KOPT-K1 (cell line): Measurements from ENCODE around the gene GAD2.

ENCODE experiments used
- H3K27ac ChIP-seq: fragments of 200-600 bp; sonication (generic); 2 replicates; pipeline ENCODE4 v1.5.1; 2016; ENCODE audit warnings: antibody characterized with exemption, mild to moderate bottlenecking, low read depth, low read length; ENCODE audit not compliant: poor library complexity, severe bottlenecking
- H3K36me3 ChIP-seq: fragments of 200-600 bp; sonication (generic); 2 replicates; pipeline ENCODE4 v1.5.1; 2017; ENCODE audit warnings: antibody characterized with exemption, mild to moderate bottlenecking, low read length, moderate library complexity; ENCODE audit not compliant: insufficient read depth
- H3K9me3 ChIP-seq: fragments of 200-600 bp; sonication (generic); 2 replicates; pipeline ENCODE4 v1.5.1; 2017; ENCODE audit warnings: antibody characterized with exemption, low read length, mild to moderate bottlenecking; ENCODE audit not compliant: insufficient read depth, poor library complexity, severe bottlenecking

The GAD2 gene

GRCh38 chr10:26214551-26215395, 1.8 kb upstream of the GAD2 start:
- Histone ChIP-seq H3K27ac (peak overlapping the region; percentile 1), H3K9me3 (peaks cover 25% of the 10 kb centered on the region), H3K36me3 (no peaks in the 10 kb centered on the region)

GRCh38 chr10:26215396-26215934, 1.1 kb upstream of the GAD2 start:
- no peaks in the 10 kb centered on the region for H3K36me3 ChIP-seq
- H3K9me3 ChIP-seq = peaks cover 25% of the 10 kb centered on the region
- H3K27ac ChIP-seq = no peak overlapping the region

GRCh38 chr10:26215935-26216584, 514 bp upstream of the GAD2 start:
- peaks cover 25% of the 10 kb centered on the region for H3K9me3 ChIP-seq

GRCh38 chr10:26217396-26218086, 967 bp downstream of the GAD2 start:
- Histone ChIP-seq H3K9me3 (peaks cover 25% of the 10 kb centered on the region), H3K27ac (no peak overlapping the region), H3K36me3 (no peaks in the 10 kb centered on the region)

More at GRCh38 chr10:26215935-26216584, 514 bp upstream of the GAD2 start:
- Histone ChIP-seq H3K27ac (no peak overlapping the region), H3K36me3 (no peaks in the 10 kb centered on the region)

GRCh38 chr10:26219676-26220075, 3.1 kb downstream of the GAD2 start:
- Histone ChIP-seq H3K9me3 (peaks cover 25% of the 10 kb centered on the region), H3K36me3 (no peaks in the 10 kb centered on the region), H3K27ac (no peak overlapping the region)

GRCh38 chr10:26220901-26221300, 4.3 kb downstream of the GAD2 start:
- Histone ChIP-seq H3K36me3 (no peaks in the 10 kb centered on the region), H3K9me3 (peaks cover 25% of the 10 kb centered on the region), H3K27ac (no peak overlapping the region)

- Histone ChIP-seq H3K9me3 (peaks cover 21% of the 10 kb centered on the region), H3K36me3 (no peaks in the 10 kb centered on the region), H3K27ac (no peak overlapping the region)
These were observed 5.0 kb downstream of the GAD2 start for GRCh38 chr10:26221541-26221940.

- H3K36me3 ChIP-seq = no peaks in the 10 kb centered on the region
- H3K27ac ChIP-seq = no peak overlapping the region
- peaks cover 11% of the 10 kb centered on the region for H3K9me3 ChIP-seq
These were observed 6.0 kb downstream of the GAD2 start for GRCh38 chr10:26222563-26222962.

GRCh38 chr10:26225322-26225721, 8.7 kb downstream of the GAD2 start:
- Histone ChIP-seq H3K9me3 (no peaks in the 10 kb centered on the region), H3K27ac (no peak overlapping the region), H3K36me3 (no peaks in the 10 kb centered on the region)

- Histone ChIP-seq H3K9me3 (no peaks in the 10 kb centered on the region), H3K36me3 (no peaks in the 10 kb centered on the region), H3K27ac (no peak overlapping the region)
These were observed 11.2 kb downstream of the GAD2 start for GRCh38 chr10:26227786-26228185.

GRCh38 chr10:26232174-26232573, 15.6 kb downstream of the GAD2 start:
- Histone ChIP-seq H3K36me3 (no peaks in the 10 kb centered on the region), H3K27ac (no peak overlapping the region), H3K9me3 (no peaks in the 10 kb centered on the region)

GRCh38 chr10:26235761-26236160, 19.2 kb downstream of the GAD2 start:
- no peaks in the 10 kb centered on the region for H3K9me3 ChIP-seq
- no peaks in the 10 kb centered on the region for H3K36me3 ChIP-seq
- no peak overlapping the region for H3K27ac ChIP-seq

- no peak overlapping the region for H3K27ac ChIP-seq
- H3K36me3 ChIP-seq = no peaks in the 10 kb centered on the region
- no peaks in the 10 kb centered on the region for H3K9me3 ChIP-seq
These were observed 21.8 kb downstream of the GAD2 start for GRCh38 chr10:26238378-26238777.

GRCh38 chr10:26242706-26243350, 26.3 kb downstream of the GAD2 start:
- Histone ChIP-seq H3K9me3 (no peaks in the 10 kb centered on the region), H3K27ac (no peak overlapping the region), H3K36me3 (no peaks in the 10 kb centered on the region)

- no peak overlapping the region for H3K27ac ChIP-seq
- no peaks in the 10 kb centered on the region for H3K9me3 ChIP-seq
- no peaks in the 10 kb centered on the region for H3K36me3 ChIP-seq
These were observed 26.8 kb downstream of the GAD2 start for GRCh38 chr10:26243351-26243720.
